ENCODE results near the gene ARID4B.
"Not testable (repeated sequence)": the region's sequence is repeated elsewhere in the genome, so short reads cannot be mapped to it uniquely, and the experiment has no call there.

Gene ARID4B

GRCh38 chr1:235315735-235316134, 12.2 kb downstream of the ARID4B start:
- H2BK120ac ChIP-seq (ENCODE audit: low read depth, low read length) = no peak overlapping the region
- H3K27ac ChIP-seq (ENCODE audit: low read depth, low read length) = no peak overlapping the region
- peaks cover 6% of the 10 kb centered on the region for H3K79me1 ChIP-seq (ENCODE audit: low read length)
- H3K23ac ChIP-seq (ENCODE audit: low read length) = no peak overlapping the region
- H3K27me3 ChIP-seq (ENCODE audit: insufficient read depth, low read length, poor library complexity) = no peaks in the 10 kb centered on the region
- no peak overlapping the region for H4K8ac ChIP-seq (ENCODE audit: low read depth, low read length)
- H3K4me1 ChIP-seq (ENCODE audit: control insufficient read depth, low read depth, low read length) = no peaks in the 10 kb centered on the region
- H2AK5ac ChIP-seq (ENCODE audit: low read length) = no peak overlapping the region
- peaks cover 2% of the 10 kb centered on the region for H3K36me3 ChIP-seq (ENCODE audit: control insufficient read depth, insufficient read depth, low read length)
- no peak overlapping the region for H3K4me3 ChIP-seq (ENCODE audit: low read length)
- H4K5ac ChIP-seq (ENCODE audit: low read length) = no peak overlapping the region
- H2BK15ac ChIP-seq (replicated peaks; ENCODE audit: low read depth) = no peak overlapping the region
- peaks cover 65% of the 10 kb centered on the region for H3K79me2 ChIP-seq (ENCODE audit: control insufficient read depth, insufficient read depth, low read length)
- no peak for DNase-seq
- H3K18ac ChIP-seq (ENCODE audit: low read length) = no peak overlapping the region
- H2BK5ac ChIP-seq (ENCODE audit: low read length) = no peak overlapping the region
- H3K4me2 ChIP-seq (ENCODE audit: low read length) = no peak overlapping the region
- no peak overlapping the region for H3K9ac ChIP-seq (ENCODE audit: low read length)
- WGBS (ENCODE audit: extremely low coverage, insufficient coverage, low lambda C conversion rate) = no CpG with 5 or more reads among the region's 4 CpGs
- H3K56ac ChIP-seq (ENCODE audit: low read length) = no peak overlapping the region
- H3K4ac ChIP-seq (ENCODE audit: low read depth, low read length) = no peak overlapping the region

GRCh38 chr1:235315173-235315572, 12.8 kb downstream of the ARID4B start:
- Histone ChIP-seq H3K4ac (ENCODE audit: low read depth, low read length) (no peak overlapping the region), H3K79me2 (ENCODE audit: control insufficient read depth, insufficient read depth, low read length) (peaks cover 64% of the 10 kb centered on the region), H3K4me3 (ENCODE audit: low read length) (no peak overlapping the region), H3K27me3 (ENCODE audit: insufficient read depth, low read length, poor library complexity) (no peaks in the 10 kb centered on the region), H3K36me3 (ENCODE audit: control insufficient read depth, insufficient read depth, low read length) (no peaks in the 10 kb centered on the region), H4K8ac (ENCODE audit: low read depth, low read length) (no peak overlapping the region), H4K5ac (ENCODE audit: low read length) (no peak overlapping the region), H3K18ac (ENCODE audit: low read length) (no peak overlapping the region), H3K9ac (ENCODE audit: low read length) (no peak overlapping the region), H2BK15ac (replicated peaks; ENCODE audit: low read depth) (no peak overlapping the region), H3K23ac (ENCODE audit: low read length) (no peak overlapping the region), H3K79me1 (ENCODE audit: low read length) (peaks cover 3% of the 10 kb centered on the region), H2BK120ac (ENCODE audit: low read depth, low read length) (no peak overlapping the region), H3K27ac (ENCODE audit: low read depth, low read length) (no peak overlapping the region), H3K4me1 (ENCODE audit: control insufficient read depth, low read depth, low read length) (no peaks in the 10 kb centered on the region), H3K4me2 (ENCODE audit: low read length) (no peak overlapping the region), H2BK5ac (ENCODE audit: low read length) (no peak overlapping the region), H2AK5ac (ENCODE audit: low read length) (no peak overlapping the region), H3K56ac (ENCODE audit: low read length) (no peak overlapping the region)
- no CpG with 5 or more reads among the region's 5 CpGs for WGBS (ENCODE audit: extremely low coverage, insufficient coverage, low lambda C conversion rate)
- no peak for DNase-seq

- Histone ChIP-seq H2AK5ac (ENCODE audit: low read length) (no peak overlapping the region), H3K23ac (ENCODE audit: low read length) (no peak overlapping the region), H3K18ac (ENCODE audit: low read length) (no peak overlapping the region), H3K4me3 (ENCODE audit: low read length) (no peak overlapping the region), H2BK5ac (ENCODE audit: low read length) (no peak overlapping the region), H2BK15ac (replicated peaks; ENCODE audit: low read depth) (no peak overlapping the region), H3K56ac (ENCODE audit: low read length) (no peak overlapping the region), H3K4me1 (ENCODE audit: control insufficient read depth, low read depth, low read length) (no peaks in the 10 kb centered on the region), H4K5ac (ENCODE audit: low read length) (no peak overlapping the region), H3K27me3 (ENCODE audit: insufficient read depth, low read length, poor library complexity) (no peaks in the 10 kb centered on the region), H3K4ac (ENCODE audit: low read depth, low read length) (no peak overlapping the region), H2BK120ac (ENCODE audit: low read depth, low read length) (no peak overlapping the region), H3K79me1 (ENCODE audit: low read length) (peaks cover 3% of the 10 kb centered on the region), H3K9ac (ENCODE audit: low read length) (no peak overlapping the region), H3K4me2 (ENCODE audit: low read length) (no peak overlapping the region), H3K36me3 (ENCODE audit: control insufficient read depth, insufficient read depth, low read length) (no peaks in the 10 kb centered on the region), H3K27ac (ENCODE audit: low read depth, low read length) (no peak overlapping the region), H3K79me2 (ENCODE audit: control insufficient read depth, insufficient read depth, low read length) (peaks cover 56% of the 10 kb centered on the region), H4K8ac (ENCODE audit: low read depth, low read length) (no peak overlapping the region)
- DNase-seq = no peak
- 100% methylated on average over 2 of the region's 4 CpGs for WGBS (ENCODE audit: extremely low coverage, insufficient coverage, low lambda C conversion rate)
Observed at GRCh38 chr1:235313931-235314678, 13.9 kb downstream of the ARID4B start.

- Histone ChIP-seq H3K27ac (ENCODE audit: low read depth, low read length) (no peak overlapping the region), H3K4me2 (ENCODE audit: low read length) (no peak overlapping the region), H3K79me2 (ENCODE audit: control insufficient read depth, insufficient read depth, low read length) (peaks cover 47% of the 10 kb centered on the region), H3K4me3 (ENCODE audit: low read length) (no peak overlapping the region), H2AK5ac (ENCODE audit: low read length) (no peak overlapping the region), H2BK120ac (ENCODE audit: low read depth, low read length) (no peak overlapping the region), H3K9ac (ENCODE audit: low read length) (no peak overlapping the region), H3K27me3 (ENCODE audit: insufficient read depth, low read length, poor library complexity) (no peaks in the 10 kb centered on the region), H3K56ac (ENCODE audit: low read length) (no peak overlapping the region), H3K4me1 (ENCODE audit: control insufficient read depth, low read depth, low read length) (no peaks in the 10 kb centered on the region), H2BK15ac (replicated peaks; ENCODE audit: low read depth) (no peak overlapping the region), H2BK5ac (ENCODE audit: low read length) (no peak overlapping the region), H4K8ac (ENCODE audit: low read depth, low read length) (no peak overlapping the region), H3K79me1 (ENCODE audit: low read length) (peaks cover 3% of the 10 kb centered on the region), H3K4ac (ENCODE audit: low read depth, low read length) (no peak overlapping the region), H4K5ac (ENCODE audit: low read length) (no peak overlapping the region), H3K18ac (ENCODE audit: low read length) (no peak overlapping the region), H3K36me3 (ENCODE audit: control insufficient read depth, insufficient read depth, low read length) (no peaks in the 10 kb centered on the region), H3K23ac (ENCODE audit: low read length) (no peak overlapping the region)
- DNase-seq = no peak
- WGBS (ENCODE audit: extremely low coverage, insufficient coverage, low lambda C conversion rate) = no CpG with 5 or more reads among the region's 6 CpGs
Observed at GRCh38 chr1:235313262-235313661, 14.7 kb downstream of the ARID4B start.

GRCh38 chr1:235309206-235309605, 18.8 kb downstream of the ARID4B start:
- not testable (repeated sequence) for H2BK15ac ChIP-seq (replicated peaks; ENCODE audit: low read depth); H4K5ac ChIP-seq (ENCODE audit: low read length); H3K27ac ChIP-seq (ENCODE audit: low read depth, low read length); DNase-seq; H3K27me3 ChIP-seq (ENCODE audit: insufficient read depth, low read length, poor library complexity); H3K79me1 ChIP-seq (ENCODE audit: low read length); H3K4me1 ChIP-seq (ENCODE audit: control insufficient read depth, low read depth, low read length); H3K4ac ChIP-seq (ENCODE audit: low read depth, low read length); H3K9ac ChIP-seq (ENCODE audit: low read length); H2BK5ac ChIP-seq (ENCODE audit: low read length); H4K8ac ChIP-seq (ENCODE audit: low read depth, low read length); H3K56ac ChIP-seq (ENCODE audit: low read length); H3K18ac ChIP-seq (ENCODE audit: low read length); H3K4me3 ChIP-seq (ENCODE audit: low read length); H3K4me2 ChIP-seq (ENCODE audit: low read length); H2BK120ac ChIP-seq (ENCODE audit: low read depth, low read length); H3K36me3 ChIP-seq (ENCODE audit: control insufficient read depth, insufficient read depth, low read length); H2AK5ac ChIP-seq (ENCODE audit: low read length); H3K23ac ChIP-seq (ENCODE audit: low read length)
- no CpG with 5 or more reads among the region's 32 CpGs for WGBS (ENCODE audit: extremely low coverage, insufficient coverage, low lambda C conversion rate)
- H3K79me2 ChIP-seq (ENCODE audit: control insufficient read depth, insufficient read depth, low read length) = peaks cover 58% of the 10 kb centered on the region

Data from mesendoderm (in vitro differentiated cells).